IPS-18c (cell line): ENCODE results near the gene AGBL4.

Experiments used
- H3K4me3 ChIP-seq: 2 replicates; pipeline ENCODE4 v1.7.0; 2013; ENCODE audit warnings: low read depth, mild to moderate bottlenecking, low read length, moderate library complexity; ENCODE audit not compliant: insufficient read depth
- H3K9me3 ChIP-seq: one replicate; pipeline ENCODE4 v1.6.1; 2013; ENCODE audit warnings: mild to moderate bottlenecking, low read length, moderate library complexity; ENCODE audit not compliant: control insufficient read depth, insufficient read depth

Gene AGBL4

GRCh38 chr1:48741380-48741779 is 1282.4 kb downstream of the AGBL4 start:
- Histone ChIP-seq H3K4me3 (no peak overlapping the region), H3K9me3 (no peaks in the 10 kb centered on the region)

GRCh38 chr1:48740621-48741020 is 1283.1 kb downstream of the AGBL4 start:
- Histone ChIP-seq H3K4me3 (no peak overlapping the region), H3K9me3 (no peaks in the 10 kb centered on the region)

DNA sequence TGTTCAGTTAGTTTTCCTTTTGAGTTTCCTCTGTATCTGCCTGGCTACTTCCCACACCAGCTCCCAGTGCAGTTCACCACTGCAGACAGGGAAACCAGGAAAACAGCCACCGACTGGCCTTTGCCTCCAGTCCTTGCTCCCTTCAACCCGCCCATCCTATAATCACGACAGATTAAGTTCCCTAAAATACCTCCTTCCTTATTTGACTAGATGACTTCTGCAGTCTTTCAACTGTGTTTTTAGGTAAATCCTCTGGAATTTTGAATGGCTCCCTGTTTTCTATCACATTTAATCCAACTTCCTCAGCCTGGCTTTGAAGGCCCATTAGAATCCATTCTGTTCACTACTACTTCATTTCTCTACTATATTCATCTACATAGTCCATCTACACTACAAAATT is 1284.7 kb downstream of the AGBL4 start:
- H3K9me3 ChIP-seq: no peaks in the 10 kb centered on the region
- H3K4me3 ChIP-seq: no peak overlapping the region

- Histone ChIP-seq H3K9me3 (no peaks in the 10 kb centered on the region), H3K4me3 (no peak overlapping the region)
These were observed 1285.4 kb downstream of the AGBL4 start for GRCh38 chr1:48738356-48738755.

DNA sequence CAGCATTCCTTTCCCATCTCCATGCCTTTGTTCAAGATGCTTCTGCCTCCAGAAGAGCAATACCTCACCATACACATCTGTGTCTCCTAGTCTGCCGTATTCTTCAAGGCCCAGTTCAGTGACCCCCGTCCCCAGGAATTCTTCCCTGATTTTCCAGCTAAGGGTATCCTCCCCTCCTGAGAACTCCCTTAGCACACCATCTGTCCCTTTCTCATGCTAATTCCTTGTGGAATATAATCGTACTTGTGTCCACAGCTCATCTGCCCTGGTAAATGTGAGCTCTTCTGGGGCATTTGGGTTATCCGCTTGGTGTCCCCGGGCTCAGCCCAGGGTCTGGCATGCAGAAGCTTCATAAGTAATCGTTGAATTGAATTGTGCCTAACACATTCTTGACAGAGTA is 1288.0 kb downstream of the AGBL4 start:
- Histone ChIP-seq H3K4me3 (no peak overlapping the region), H3K9me3 (no peaks in the 10 kb centered on the region)

- H3K9me3 ChIP-seq: no peaks in the 10 kb centered on the region
- no peak overlapping the region for H3K4me3 ChIP-seq
These were observed 1293.4 kb downstream of the AGBL4 start for GRCh38 chr1:48730164-48730910.

GRCh38 chr1:48728584-48728983 is 1295.2 kb downstream of the AGBL4 start:
- no peaks in the 10 kb centered on the region for H3K9me3 ChIP-seq
- H3K4me3 ChIP-seq: no peak overlapping the region

DNA sequence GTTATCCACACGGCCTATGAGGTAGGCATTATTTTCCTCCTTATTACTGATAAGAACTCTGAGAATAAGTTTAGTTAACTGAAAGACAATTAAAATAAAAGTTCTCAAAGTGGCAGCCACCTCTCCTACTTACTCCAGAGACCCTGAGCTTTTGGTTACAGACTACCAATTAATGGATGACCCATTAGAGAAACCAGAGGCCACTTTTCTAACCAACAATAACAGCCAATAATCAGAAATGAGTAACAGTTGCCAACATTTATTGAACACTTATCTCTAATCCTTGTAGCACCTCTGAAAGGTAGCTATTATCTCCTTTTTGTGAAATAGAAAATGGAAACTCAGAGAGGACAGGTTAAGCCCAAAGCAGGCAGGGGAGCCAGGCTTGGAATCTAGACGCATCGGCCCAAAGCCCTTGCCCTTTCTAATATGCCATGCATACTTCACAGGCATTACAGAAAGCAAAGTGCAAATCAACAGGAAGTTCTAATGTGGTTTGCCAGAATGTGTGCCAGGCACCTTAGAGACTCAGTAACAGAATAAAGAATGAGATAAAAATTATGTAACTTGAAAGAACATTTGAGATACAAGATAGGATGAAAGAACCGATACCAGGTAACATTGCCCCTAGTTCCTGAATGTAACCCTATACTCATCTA is 1297.1 kb downstream of the AGBL4 start:
- Histone ChIP-seq H3K4me3 (no peak overlapping the region), H3K9me3 (no peaks in the 10 kb centered on the region)

- no peaks in the 10 kb centered on the region for H3K9me3 ChIP-seq
- no peak overlapping the region for H3K4me3 ChIP-seq
These were observed 1297.6 kb downstream of the AGBL4 start for GRCh38 chr1:48726139-48726538.

DNA sequence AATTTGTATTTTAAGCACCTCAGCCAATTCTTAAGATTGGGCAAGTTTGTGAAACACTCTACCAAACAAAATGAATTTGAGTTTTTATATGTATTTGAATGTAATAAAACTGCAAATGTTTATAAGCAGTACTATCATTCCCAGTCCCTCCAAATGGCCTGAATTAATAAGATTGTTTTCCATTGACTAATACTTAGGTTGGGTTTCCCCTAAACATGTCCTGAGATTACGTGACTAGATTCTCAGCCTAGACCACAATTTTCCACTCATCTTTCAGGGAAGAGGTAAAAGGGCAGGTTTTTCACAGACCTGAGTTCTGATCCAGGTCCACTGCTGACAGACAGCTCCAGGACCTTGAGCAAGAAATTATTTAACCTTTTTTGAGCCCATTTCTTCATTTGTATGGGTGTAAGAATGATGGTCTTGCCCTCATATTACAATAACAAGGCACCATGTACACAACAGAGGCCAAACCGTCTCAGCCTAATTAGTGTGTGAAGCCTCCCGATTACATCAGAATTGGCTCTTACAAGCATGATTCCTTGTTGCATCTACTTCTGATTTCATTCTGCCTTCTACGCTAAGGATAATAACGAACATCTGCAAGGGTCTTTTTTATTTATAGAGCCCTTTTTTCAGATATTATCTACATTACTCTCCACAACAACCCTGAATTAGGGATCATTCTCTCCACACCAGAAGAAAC is 1298.3 kb downstream of the AGBL4 start:
- Histone ChIP-seq H3K4me3 (no peak overlapping the region), H3K9me3 (no peaks in the 10 kb centered on the region)

DNA sequence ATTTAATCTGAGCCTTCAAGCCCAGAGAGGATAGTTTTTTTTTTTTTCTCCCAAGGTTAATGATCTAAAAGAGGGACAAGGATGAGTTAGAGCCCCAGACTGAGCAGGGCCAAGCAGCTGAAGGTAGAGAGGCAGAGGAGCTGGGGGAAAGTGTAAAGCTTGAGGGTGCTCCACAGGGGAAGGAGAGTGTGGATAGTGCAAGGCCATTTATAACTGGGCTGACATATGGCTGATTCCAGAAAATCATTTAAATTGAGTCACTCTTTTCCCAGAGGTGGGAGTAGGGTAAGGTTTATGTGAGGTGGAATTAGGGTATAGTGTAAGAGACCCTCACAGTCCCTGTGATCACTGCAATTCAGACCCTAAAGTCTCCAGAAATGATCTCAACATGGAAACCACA is 1302.8 kb downstream of the AGBL4 start:
- Histone ChIP-seq H3K4me3 (no peak overlapping the region), H3K9me3 (no peaks in the 10 kb centered on the region)

DNA sequence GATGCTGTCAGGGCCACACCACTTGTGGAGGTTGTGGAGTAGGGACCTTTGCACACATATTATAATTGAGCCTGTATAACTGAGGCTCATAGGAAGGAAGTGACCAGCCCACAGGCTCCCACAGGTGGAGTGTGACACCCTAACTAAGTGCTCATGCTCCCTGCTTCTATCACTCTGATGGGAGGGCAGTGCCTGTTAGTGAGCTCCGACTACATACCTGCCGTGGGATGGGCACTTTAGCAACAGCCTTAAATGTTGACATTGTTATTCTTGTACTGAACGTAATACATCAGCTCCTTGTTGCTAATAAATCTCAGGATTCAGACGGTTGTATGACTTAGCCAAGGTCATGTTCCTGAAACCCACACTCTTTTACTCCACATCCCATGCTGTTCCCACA is 1305.0 kb downstream of the AGBL4 start:
- no peaks in the 10 kb centered on the region for H3K9me3 ChIP-seq
- H3K4me3 ChIP-seq: no peak overlapping the region

- no peaks in the 10 kb centered on the region for H3K9me3 ChIP-seq
These were observed 1305.6 kb downstream of the AGBL4 start for GRCh38 chr1:48718116-48718630.

GRCh38 chr1:48717082-48717481 is 1306.7 kb downstream of the AGBL4 start:
- H3K9me3 ChIP-seq: no peaks in the 10 kb centered on the region
- no peak overlapping the region for H3K4me3 ChIP-seq

More at GRCh38 chr1:48718116-48718630, 1305.6 kb downstream of the AGBL4 start:
- no peak overlapping the region for H3K4me3 ChIP-seq

DNA sequence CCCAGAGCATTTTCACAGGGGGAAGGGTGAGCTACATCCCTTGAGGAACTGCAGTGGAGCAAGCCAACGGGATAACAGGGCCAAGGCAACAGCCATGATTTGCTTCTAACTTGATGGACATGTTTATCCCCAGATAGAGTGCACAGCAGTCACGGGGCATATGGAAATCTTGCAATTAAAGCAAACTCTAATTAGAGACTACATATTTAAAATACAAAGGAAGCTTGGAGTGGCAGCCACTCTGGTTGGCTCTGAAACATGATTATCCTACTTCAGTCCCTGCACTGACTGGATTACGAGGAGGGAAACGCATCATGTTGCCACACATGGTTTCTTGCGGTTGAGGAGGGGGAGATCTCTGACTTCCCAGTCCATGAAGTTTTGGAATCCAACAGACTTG is 1307.8 kb downstream of the AGBL4 start:
- Histone ChIP-seq H3K9me3 (no peaks in the 10 kb centered on the region), H3K4me3 (no peak overlapping the region)

- Histone ChIP-seq H3K4me3 (no peak overlapping the region), H3K9me3 (no peaks in the 10 kb centered on the region)
These were observed 1312.8 kb downstream of the AGBL4 start for GRCh38 chr1:48710915-48711314.

DNA sequence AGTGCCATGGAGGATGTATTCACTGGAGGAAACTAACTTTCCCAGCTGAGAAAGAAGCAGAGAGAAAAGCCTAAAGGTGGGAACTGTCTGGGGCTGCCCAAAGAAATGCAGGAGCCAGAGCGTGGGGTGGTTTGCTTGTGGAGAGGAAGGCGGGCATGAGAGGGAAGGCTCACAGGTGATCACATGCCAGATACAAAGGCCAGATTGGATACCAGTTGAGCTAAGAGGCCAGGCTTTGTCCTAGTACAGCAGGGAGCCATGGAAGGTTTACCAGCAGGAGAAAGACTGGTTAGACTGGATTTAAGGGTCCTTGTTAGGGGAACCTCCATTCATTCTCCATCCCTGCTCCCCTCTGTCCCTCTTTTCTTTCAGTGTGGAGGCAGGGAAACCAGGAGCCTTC is 1313.4 kb downstream of the AGBL4 start:
- no peaks in the 10 kb centered on the region for H3K9me3 ChIP-seq
- no peak overlapping the region; the same call in 1 of the 2 replicates for H3K4me3 ChIP-seq

- Histone ChIP-seq H3K9me3 (no peaks in the 10 kb centered on the region), H3K4me3 (no peak overlapping the region)
These were observed 1319.0 kb downstream of the AGBL4 start for GRCh38 chr1:48704736-48705135.
